ENCODE results near the gene GPER1.
"Not testable (repeated sequence)": the region's sequence is repeated elsewhere in the genome, so short reads cannot be mapped to it uniquely, and the experiment has no call there.

The GPER1 gene

GRCh38 chr7:1087952-1088920 lies at the start of gene GPER1:
GPER1 (plus strand) TSS chr7:1088113; CDS start chr7:1091729, 3,616 bp downstream.
- no peak for DNase-seq (ENCODE audit: low read depth, low spot score)

GRCh38 chr7:1040233-1040632 lies 47.7 kb upstream of the GPER1 start:
- DNase-seq (ENCODE audit: low read depth, low spot score): not testable (repeated sequence)

GRCh38 chr7:1040790-1041189 lies 47.1 kb upstream of the GPER1 start:
- DNase-seq (ENCODE audit: low read depth, low spot score): peak; percentile 76

- DNase-seq (ENCODE audit: low read depth, low spot score): no peak
Observed at GRCh38 chr7:1041551-1042491, 46.1 kb upstream of the GPER1 start.

- no peak for DNase-seq (ENCODE audit: low read depth, low spot score)
Observed at GRCh38 chr7:1042492-1042833, 45.5 kb upstream of the GPER1 start.

GRCh38 chr7:1043552-1044188 lies 44.2 kb upstream of the GPER1 start:
- DNase-seq (ENCODE audit: low read depth, low spot score): no peak

- peak; percentile 83 for DNase-seq (ENCODE audit: low read depth, low spot score)
Observed at GRCh38 chr7:1044189-1045068, 43.5 kb upstream of the GPER1 start, which contains the start of gene GPR146. GPR146 (plus strand) TSS chr7:1044546; CDS start chr7:1057516, 12,970 bp downstream.

GRCh38 chr7:1045069-1046063 lies 42.5 kb upstream of the GPER1 start:
- DNase-seq (ENCODE audit: low read depth, low spot score): no peak

GRCh38 chr7:1046722-1047679 lies 40.9 kb upstream of the GPER1 start:
- no peak for DNase-seq (ENCODE audit: low read depth, low spot score)

GRCh38 chr7:1049006-1049741 lies 38.7 kb upstream of the GPER1 start:
- no peak for DNase-seq (ENCODE audit: low read depth, low spot score)

GRCh38 chr7:1049801-1050200 lies 38.1 kb upstream of the GPER1 start:
- no peak for DNase-seq (ENCODE audit: low read depth, low spot score)

GRCh38 chr7:1050254-1050906 lies 37.5 kb upstream of the GPER1 start:
- no peak for DNase-seq (ENCODE audit: low read depth, low spot score)

GRCh38 chr7:1050956-1051690 lies 36.8 kb upstream of the GPER1 start:
- DNase-seq (ENCODE audit: low read depth, low spot score): no peak

- DNase-seq (ENCODE audit: low read depth, low spot score): no peak
Observed at GRCh38 chr7:1052031-1052818, 35.7 kb upstream of the GPER1 start.

GRCh38 chr7:1053002-1053411 lies 34.9 kb upstream of the GPER1 start:
- no peak for DNase-seq (ENCODE audit: low read depth, low spot score)

Data from smooth muscle cell of the brain vasculature (primary cell).